WTC11 (cell line): ENCODE data around the gene FANCE.

Source experiments
- CTCF ChIP-seq: fragments of 200-600 bp; IDR thresholded peaks from 2 replicates; pipeline ENCODE4 v1.8.0; 2022; ENCODE audit warnings: antibody characterized with exemption
- JUN ChIP-seq: sonication (generic); formaldehyde crosslinking; IDR thresholded peaks from 2 replicates; pipeline ENCODE4 v1.8.0; 2023; ENCODE audit warnings: mild to moderate bottlenecking, missing genetic modification reagents
- ZNF121 ChIP-seq: sonication (generic); formaldehyde crosslinking; IDR thresholded peaks from 2 replicates; pipeline ENCODE4 v1.8.0; 2023; ENCODE audit warnings: missing genetic modification reagents
- ZNF317 ChIP-seq: sonication (generic); formaldehyde crosslinking; IDR thresholded peaks from 2 replicates; pipeline ENCODE4 v1.8.1; 2023; ENCODE audit warnings: low read depth, mild to moderate bottlenecking, moderate library complexity, missing genetic modification reagents, borderline replicate concordance

GRCh38 chr6:35491558-35492257 lies 39.6 kb downstream of the FANCE start:
- TF ChIP-seq ZNF121 (CRISPR knock-in tag) (no peak), CTCF (no peak), ZNF317 (CRISPR knock-in tag) (no peak), JUN (CRISPR knock-in tag) (no peak)
